Subcutaneous adipose tissue (tissue), 4 donors: ENCODE data around the gene NCF4. TPM values are rescaled to one million over a fixed set of nuclear protein-coding genes. Genes with fewer than 3 reads are reported as not detected.

Experiments
- total RNA-seq, 4 donors: library from RNA; depleted of rRNA; stranded (reverse); fragments of >200 nt; gene quantifications; one replicate each; pipeline ENCODE4 v1.1.0, GENCODE V29; 2016
- TF ChIP-seq, protein P1 (sequence below): fragments of 450-650 bp; IDR thresholded peaks from one replicate; pipeline ENCODE4 v1.5.1; 2016; ENCODE audit warnings: low read depth, mild to moderate bottlenecking, control low read depth, antibody characterized with exemption, moderate library complexity

Gene NCF4
- total RNA-seq, 4 donors from 2014 or later = 18.8 to 76.0 (median 39.5) TPM

DNA sequence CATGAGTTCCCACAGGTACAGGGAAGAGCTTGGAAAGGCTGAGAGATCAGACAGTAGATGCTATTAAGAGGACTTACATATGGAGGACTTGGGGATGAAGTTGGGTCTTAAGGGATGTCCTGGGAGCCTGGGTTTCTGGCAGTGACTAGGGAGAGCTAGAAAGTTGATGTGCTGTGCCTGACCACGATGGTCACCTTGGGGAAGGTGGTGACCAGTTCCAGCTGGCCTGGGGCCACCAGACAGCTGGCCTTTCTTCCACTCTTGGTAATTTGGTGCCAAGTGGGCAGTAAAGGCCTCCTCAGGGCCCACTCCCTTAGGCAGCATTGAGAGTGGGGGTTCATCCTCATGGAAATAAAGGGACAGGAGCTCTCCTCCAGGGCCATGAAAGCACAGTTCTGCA, 38.7 kb downstream of the NCF4 start:
- TF ChIP-seq, protein P1, sequence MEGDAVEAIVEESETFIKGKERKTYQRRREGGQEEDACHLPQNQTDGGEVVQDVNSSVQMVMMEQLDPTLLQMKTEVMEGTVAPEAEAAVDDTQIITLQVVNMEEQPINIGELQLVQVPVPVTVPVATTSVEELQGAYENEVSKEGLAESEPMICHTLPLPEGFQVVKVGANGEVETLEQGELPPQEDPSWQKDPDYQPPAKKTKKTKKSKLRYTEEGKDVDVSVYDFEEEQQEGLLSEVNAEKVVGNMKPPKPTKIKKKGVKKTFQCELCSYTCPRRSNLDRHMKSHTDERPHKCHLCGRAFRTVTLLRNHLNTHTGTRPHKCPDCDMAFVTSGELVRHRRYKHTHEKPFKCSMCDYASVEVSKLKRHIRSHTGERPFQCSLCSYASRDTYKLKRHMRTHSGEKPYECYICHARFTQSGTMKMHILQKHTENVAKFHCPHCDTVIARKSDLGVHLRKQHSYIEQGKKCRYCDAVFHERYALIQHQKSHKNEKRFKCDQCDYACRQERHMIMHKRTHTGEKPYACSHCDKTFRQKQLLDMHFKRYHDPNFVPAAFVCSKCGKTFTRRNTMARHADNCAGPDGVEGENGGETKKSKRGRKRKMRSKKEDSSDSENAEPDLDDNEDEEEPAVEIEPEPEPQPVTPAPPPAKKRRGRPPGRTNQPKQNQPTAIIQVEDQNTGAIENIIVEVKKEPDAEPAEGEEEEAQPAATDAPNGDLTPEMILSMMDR = no peak

DNA sequence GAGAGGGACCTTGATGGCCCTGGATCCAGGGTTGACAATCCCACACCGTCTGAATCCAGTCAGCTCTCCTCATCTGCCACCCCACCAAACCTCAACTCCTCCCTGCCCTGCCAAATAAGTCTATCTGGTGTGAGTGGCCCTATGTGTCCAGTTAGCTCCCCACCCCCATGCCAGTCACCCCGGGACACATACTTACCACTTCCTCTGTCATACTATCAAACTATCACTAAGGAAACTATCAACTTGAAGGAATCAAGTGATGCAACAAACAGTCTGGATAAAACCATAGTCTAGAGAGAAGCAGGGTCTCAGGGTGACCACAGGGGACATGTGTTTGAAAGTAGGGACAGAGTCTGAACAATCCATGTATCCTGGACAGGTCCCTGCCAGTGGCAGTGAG, 39.4 kb downstream of the NCF4 start:
- TF ChIP-seq, protein P1 = no peak

DNA sequence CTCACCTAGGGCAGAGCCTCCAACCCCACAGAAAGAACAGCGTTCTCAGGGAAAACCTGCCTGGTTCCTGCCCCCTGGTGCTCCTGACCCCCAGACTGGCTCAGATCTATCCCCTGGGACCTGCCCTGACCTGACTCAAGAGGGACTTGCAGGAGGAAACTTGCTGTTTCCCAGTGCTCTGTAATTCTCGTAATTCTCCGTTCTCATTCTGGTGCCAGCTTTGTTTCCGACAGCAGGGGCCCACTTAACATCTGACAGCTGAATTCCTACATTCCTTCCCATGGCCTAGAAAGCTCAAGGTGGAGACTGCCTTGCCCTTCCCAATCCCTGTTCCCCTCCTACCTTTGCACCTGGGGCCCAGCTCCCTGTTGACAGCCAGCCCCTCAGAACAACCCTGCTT, 40.1 kb downstream of the NCF4 start:
- TF ChIP-seq, protein P1 = no peak

DNA sequence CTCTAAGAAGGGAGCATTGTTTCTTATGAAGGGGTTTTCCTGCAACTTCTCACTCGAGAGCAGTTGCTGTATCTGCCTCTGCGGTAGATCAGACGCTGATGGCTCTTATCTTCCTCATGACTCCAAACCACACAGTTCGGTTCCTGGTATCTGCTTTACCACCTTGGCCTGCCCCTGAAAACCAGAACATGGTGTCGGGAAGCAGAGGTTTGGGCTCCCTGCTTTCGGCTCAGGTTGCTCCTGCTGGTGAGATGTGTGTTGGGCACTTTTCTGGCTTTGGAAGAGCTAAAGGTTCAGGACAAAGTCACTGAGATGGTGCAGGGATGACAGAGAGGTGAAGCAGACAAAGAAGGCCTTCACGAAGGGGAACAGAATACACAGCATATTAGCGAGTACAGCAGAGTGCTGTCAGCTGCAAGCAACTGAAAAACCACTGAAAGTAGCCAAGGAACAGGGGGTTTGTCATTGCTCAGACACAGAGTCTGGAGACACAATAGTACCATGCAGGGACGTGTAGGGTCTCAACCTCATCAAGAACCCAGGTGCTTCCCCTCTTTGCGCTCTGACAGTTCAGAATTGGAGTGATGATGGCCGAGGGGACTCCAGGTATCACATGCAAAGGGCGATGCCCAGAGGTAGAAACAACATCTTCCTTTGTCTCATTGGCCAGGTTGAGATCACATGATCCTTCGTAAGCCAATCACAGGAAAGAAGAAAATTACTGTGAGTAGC, 40.8 kb downstream of the NCF4 start:
- TF ChIP-seq, protein P1 = no peak

DNA sequence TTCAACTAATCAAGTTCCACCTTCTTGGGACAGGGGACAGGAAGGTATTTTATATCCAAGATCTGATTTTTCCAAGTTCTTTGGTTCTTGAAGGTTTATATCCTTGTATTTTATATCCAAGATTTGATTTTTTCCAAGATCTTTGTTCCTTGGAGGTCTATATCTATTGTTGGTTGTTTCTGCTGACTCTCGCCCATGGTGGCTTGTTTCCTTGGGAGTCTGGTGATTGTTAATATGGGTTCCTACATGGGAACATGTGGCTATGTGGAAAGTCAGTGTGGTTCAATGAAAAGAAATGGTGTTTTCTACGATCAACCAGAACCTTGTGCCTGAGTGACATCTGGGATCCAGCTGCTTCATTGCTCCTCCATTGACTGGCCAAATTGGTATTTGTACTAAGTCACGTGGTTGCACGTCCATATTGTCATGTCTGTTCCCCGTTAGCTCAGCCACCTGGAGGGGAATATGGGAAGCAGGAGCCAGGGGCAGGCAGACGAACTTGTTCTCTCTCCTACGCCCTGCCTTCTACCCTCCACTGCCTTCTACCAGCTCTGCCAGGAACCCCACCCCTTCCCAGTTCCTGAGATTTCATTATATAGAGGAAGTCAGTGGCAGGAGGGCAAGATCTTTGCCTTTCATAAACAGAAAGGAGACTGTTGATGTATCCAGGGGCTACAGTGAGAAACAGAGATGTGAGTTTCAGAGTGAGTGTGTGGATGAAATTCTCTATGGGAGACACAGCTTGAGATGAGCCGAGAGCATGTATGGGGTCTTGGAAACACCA, 41.5 kb downstream of the NCF4 start:
- TF ChIP-seq, protein P1 = no peak

DNA sequence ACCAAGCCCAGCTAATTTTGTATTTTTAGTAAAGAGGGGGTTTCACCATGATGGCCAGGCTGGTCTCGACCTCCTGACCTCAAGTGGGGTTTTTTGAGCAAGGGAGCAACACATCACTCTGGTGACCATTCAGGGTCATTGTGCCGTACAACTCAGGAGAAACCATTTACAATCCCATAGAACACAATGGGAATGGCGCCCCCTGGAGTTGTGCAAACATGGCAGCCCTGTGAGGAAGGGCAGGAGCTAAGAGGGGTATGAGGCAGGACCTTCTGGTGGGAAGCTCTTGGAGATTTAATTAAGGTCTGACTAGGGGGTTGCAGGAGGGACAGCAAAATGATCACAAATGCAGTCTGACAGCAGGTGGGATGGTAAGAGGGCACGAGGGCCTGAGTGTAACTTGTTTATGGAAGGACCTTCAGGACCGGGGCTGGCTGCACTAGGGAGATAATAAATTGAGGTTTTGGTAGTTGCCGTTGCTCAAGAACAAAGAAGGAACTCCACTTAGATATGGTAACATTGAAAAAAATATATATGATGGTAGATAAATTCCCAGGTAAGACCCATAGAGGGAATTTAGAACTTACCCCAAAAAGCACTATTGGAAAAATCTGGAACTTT, 43.6 kb downstream of the NCF4 start:
- TF ChIP-seq, protein P1 = no peak
